HL-60 (cell line): ENCODE measurements around the gene MACROD2.

ENCODE experiments used
- CTCF ChIP-seq: IDR thresholded peaks from one replicate; pipeline ENCODE4 v1.5.1; 2011; ENCODE audit warnings: low read length, control low read depth, inconsistent platforms; ENCODE audit not compliant: insufficient read depth
- POLR2AphosphoS5 ChIP-seq: IDR thresholded peaks from 2 replicates; pipeline ENCODE4 v1.6.1; 2012; ENCODE audit warnings: low read depth

- TF ChIP-seq CTCF (no peak), POLR2AphosphoS5 (no peak)
Measured at GRCh38 chr20:15799871-15800270, 1804.6 kb downstream of the MACROD2 start.
